ENCODE data around the gene OPCML.

OPCML gene

DNA sequence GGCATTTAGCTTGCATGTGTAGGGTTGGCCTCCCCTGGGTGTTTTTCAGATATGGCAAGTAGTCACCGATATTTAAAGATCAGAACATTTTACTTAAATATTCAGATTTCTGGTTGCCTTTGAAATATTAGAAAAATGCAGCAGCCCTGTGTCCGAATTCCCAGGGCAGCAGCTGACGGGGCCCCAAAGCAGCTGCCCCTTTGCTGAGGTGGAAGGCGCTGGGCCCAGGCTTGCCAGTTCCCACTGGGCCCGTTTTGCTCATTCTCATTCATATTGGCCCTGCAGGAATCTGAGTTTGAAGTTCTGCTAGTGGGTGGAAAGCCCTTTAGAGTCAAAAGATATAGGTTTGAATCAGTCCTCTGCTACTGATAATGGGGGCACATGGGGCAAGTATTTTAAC, 692.1 kb downstream of the OPCML start:
- no peak for DNase-seq
- no peaks in the 10 kb centered on the region for H3K4me1 Mint-ChIP-seq (ENCODE audit: low read depth)
- H3K27me3 Mint-ChIP-seq: no peaks in the 10 kb centered on the region
- H3K9me3 Mint-ChIP-seq: peaks cover 3% of the 10 kb centered on the region
- no peaks in the 10 kb centered on the region for H3K36me3 Mint-ChIP-seq (ENCODE audit: low read depth)
- H3K27ac Mint-ChIP-seq: no peak overlapping the region
- no peak overlapping the region for H3K4me3 Mint-ChIP-seq

DNA sequence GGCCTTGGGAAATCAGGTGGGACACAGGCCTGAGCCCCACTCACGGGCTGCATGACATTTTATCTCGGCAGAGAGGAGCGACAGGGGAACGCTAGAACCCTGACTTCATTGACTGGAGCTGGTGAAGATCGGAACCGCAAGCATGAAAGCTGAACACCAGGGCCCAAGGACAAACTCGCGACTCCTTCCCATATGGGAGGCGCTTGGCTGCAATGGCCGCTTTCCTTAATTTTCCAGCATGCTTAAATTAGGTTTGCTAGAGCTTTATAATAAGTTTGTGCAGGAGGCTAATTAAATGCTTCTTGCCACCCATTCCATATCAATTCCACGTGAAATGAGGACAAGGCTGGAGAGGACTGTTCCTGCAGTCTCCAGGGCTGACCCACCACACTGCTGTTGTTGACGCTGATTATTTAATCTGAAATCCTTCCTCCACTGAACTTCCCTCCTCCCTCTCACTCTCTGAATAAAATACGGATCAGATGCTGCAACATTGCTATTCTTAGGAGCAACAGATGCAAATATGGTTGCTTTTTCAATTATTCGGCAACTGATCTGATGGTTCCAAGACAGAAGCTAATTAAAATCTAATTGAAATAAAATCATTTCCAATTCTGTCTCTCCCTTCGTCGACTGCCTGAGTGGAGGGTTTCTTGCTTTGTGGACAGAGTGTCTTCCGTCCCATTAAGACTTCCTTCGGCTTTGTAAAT, 692.9 kb downstream of the OPCML start:
- H3K36me3 Mint-ChIP-seq (ENCODE audit: low read depth): no peaks in the 10 kb centered on the region
- DNase-seq: no peak
- H3K4me1 Mint-ChIP-seq (ENCODE audit: low read depth): no peaks in the 10 kb centered on the region
- no peak overlapping the region for H3K4me3 Mint-ChIP-seq
- no peaks in the 10 kb centered on the region for H3K27me3 Mint-ChIP-seq
- peaks cover 3% of the 10 kb centered on the region for H3K9me3 Mint-ChIP-seq
- H3K27ac Mint-ChIP-seq: no peak overlapping the region

GRCh38 chr11:132838627-132839026, 693.7 kb downstream of the OPCML start:
- no peak for DNase-seq
- peaks cover 3% of the 10 kb centered on the region for H3K9me3 Mint-ChIP-seq
- H3K36me3 Mint-ChIP-seq (ENCODE audit: low read depth): no peaks in the 10 kb centered on the region
- H3K27ac Mint-ChIP-seq: no peak overlapping the region
- H3K4me3 Mint-ChIP-seq: no peak overlapping the region
- H3K27me3 Mint-ChIP-seq: no peaks in the 10 kb centered on the region
- no peaks in the 10 kb centered on the region for H3K4me1 Mint-ChIP-seq (ENCODE audit: low read depth)

- no peaks in the 10 kb centered on the region for H3K27me3 Mint-ChIP-seq
- no peak for DNase-seq
- no peaks in the 10 kb centered on the region for H3K36me3 Mint-ChIP-seq (ENCODE audit: low read depth)
- no peak overlapping the region for H3K27ac Mint-ChIP-seq
- peaks cover 2% of the 10 kb centered on the region for H3K9me3 Mint-ChIP-seq
- no peaks in the 10 kb centered on the region for H3K4me1 Mint-ChIP-seq (ENCODE audit: low read depth)
- H3K4me3 Mint-ChIP-seq: no peak overlapping the region
These were observed 701.0 kb downstream of the OPCML start for GRCh38 chr11:132831272-132831671.

DNA sequence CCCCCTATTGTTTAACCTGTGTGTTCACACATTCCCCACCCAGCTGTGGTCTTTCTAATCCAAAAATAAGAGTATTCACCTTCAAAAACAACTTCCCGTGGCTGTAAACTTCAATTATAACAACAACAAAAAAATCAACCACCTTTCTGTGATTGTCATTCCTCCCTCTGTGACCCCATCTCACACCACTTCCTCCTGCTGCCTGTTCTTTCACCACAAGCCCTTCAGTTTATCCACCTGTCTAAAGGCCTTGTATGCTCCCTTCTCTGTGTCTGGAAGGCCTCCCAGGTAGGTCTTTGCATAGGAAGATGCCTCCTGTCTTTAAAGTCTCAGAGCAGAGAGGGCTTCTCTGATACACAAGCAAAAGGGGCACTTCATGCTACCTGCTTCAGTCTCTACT, 707.7 kb downstream of the OPCML start:
- DNase-seq: no peak
- Mint-ChIP-seq H3K4me1 (ENCODE audit: low read depth) (no peaks in the 10 kb centered on the region), H3K4me3 (no peak overlapping the region), H3K27me3 (no peaks in the 10 kb centered on the region), H3K27ac (no peak overlapping the region), H3K9me3 (peaks cover 2% of the 10 kb centered on the region), H3K36me3 (ENCODE audit: low read depth) (no peaks in the 10 kb centered on the region)

- peaks cover 2% of the 10 kb centered on the region for H3K9me3 Mint-ChIP-seq
- no peaks in the 10 kb centered on the region for H3K4me1 Mint-ChIP-seq (ENCODE audit: low read depth)
- DNase-seq: no peak
- H3K27ac Mint-ChIP-seq: no peak overlapping the region
- no peaks in the 10 kb centered on the region for H3K36me3 Mint-ChIP-seq (ENCODE audit: low read depth)
- no peaks in the 10 kb centered on the region for H3K27me3 Mint-ChIP-seq
- no peak overlapping the region for H3K4me3 Mint-ChIP-seq
These were observed 710.0 kb downstream of the OPCML start for GRCh38 chr11:132822276-132822675.

GRCh38 chr11:132821499-132821898, 710.8 kb downstream of the OPCML start:
- Mint-ChIP-seq H3K4me3 (no peak overlapping the region), H3K9me3 (no peaks in the 10 kb centered on the region), H3K27me3 (no peaks in the 10 kb centered on the region), H3K4me1 (ENCODE audit: low read depth) (no peaks in the 10 kb centered on the region), H3K36me3 (ENCODE audit: low read depth) (no peaks in the 10 kb centered on the region), H3K27ac (no peak overlapping the region)
- DNase-seq: no peak

- H3K27ac Mint-ChIP-seq: no peak overlapping the region
- H3K9me3 Mint-ChIP-seq: no peaks in the 10 kb centered on the region
- no peaks in the 10 kb centered on the region for H3K36me3 Mint-ChIP-seq (ENCODE audit: low read depth)
- no peaks in the 10 kb centered on the region for H3K27me3 Mint-ChIP-seq
- H3K4me1 Mint-ChIP-seq (ENCODE audit: low read depth): no peaks in the 10 kb centered on the region
- no peak overlapping the region for H3K4me3 Mint-ChIP-seq
- no peak for DNase-seq
These were observed 711.3 kb downstream of the OPCML start for GRCh38 chr11:132821014-132821413.

DNA sequence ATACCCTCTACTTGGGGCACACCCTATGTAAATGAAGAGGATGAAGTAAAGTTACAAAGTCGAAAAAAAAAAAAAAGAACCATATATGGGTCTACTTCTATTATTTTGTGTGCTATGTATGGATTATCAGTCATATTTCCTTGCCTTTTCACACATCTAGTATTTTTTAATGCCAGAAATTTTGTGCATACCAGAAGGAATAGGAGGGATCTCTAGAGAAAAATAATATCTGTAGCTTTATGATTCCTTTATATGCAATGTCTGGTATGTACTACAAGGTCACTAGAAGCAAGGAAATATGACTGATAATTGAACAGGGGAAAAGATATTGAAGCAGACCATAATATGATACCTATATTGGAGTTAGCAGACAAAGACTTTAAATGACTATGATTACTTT, 713.4 kb downstream of the OPCML start:
- Mint-ChIP-seq H3K27me3 (no peaks in the 10 kb centered on the region), H3K36me3 (ENCODE audit: low read depth) (no peaks in the 10 kb centered on the region), H3K4me1 (ENCODE audit: low read depth) (no peaks in the 10 kb centered on the region), H3K27ac (no peak overlapping the region), H3K4me3 (no peak overlapping the region), H3K9me3 (no peaks in the 10 kb centered on the region)
- no peak for DNase-seq

DNA sequence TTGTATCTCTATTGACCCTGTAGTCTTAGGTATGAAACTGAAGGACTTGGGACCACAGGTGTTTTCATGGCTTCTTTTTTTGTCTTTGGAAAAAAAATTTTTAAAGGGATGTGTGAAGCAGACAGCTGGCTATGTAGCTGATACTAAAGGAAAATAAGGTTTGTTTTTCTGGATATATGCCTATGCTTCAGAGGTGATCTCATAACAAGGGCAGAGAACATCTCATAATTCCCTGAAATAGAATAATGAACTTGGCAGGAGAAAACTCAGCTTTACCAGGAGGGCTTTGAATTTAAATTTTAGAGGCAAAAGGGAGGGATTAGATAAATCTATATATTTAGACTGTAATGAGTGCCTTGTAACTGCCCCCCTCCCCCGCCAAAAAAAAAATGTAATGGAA, 714.9 kb downstream of the OPCML start:
- DNase-seq: no peak
- Mint-ChIP-seq H3K4me1 (ENCODE audit: low read depth) (no peaks in the 10 kb centered on the region), H3K4me3 (no peak overlapping the region), H3K27ac (no peak overlapping the region), H3K36me3 (ENCODE audit: low read depth) (no peaks in the 10 kb centered on the region), H3K27me3 (no peaks in the 10 kb centered on the region), H3K9me3 (no peaks in the 10 kb centered on the region)

DNA sequence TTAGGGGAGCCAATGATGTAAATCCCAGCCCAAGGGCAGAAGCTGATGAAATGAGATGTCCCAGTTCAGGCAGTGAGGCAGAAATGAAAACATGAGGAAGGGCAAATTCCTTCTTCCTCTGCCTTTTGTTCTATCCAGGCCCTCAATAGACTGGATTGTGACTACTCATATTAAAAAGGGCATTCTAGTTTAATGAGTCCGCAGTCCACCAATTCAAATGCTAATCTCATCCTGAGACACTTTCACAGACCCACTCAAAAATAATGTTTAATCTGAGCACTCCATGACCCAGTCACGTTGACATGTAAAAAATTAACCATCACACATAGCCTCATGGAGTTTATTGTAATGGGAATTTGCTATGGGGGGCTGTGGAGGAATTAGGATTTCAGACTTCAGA, 717.9 kb downstream of the OPCML start:
- Mint-ChIP-seq H3K9me3 (no peaks in the 10 kb centered on the region), H3K4me1 (ENCODE audit: low read depth) (no peaks in the 10 kb centered on the region), H3K36me3 (ENCODE audit: low read depth) (no peaks in the 10 kb centered on the region), H3K27me3 (no peaks in the 10 kb centered on the region), H3K4me3 (no peak overlapping the region), H3K27ac (no peak overlapping the region)
- DNase-seq: no peak

- no peaks in the 10 kb centered on the region for H3K27me3 Mint-ChIP-seq
- no peaks in the 10 kb centered on the region for H3K9me3 Mint-ChIP-seq
- H3K36me3 Mint-ChIP-seq (ENCODE audit: low read depth): no peaks in the 10 kb centered on the region
- H3K27ac Mint-ChIP-seq: no peak overlapping the region
- H3K4me3 Mint-ChIP-seq: no peak overlapping the region
- H3K4me1 Mint-ChIP-seq (ENCODE audit: low read depth): no peaks in the 10 kb centered on the region
- DNase-seq: no peak
These were observed 720.7 kb downstream of the OPCML start for GRCh38 chr11:132811649-132812048.

DNA sequence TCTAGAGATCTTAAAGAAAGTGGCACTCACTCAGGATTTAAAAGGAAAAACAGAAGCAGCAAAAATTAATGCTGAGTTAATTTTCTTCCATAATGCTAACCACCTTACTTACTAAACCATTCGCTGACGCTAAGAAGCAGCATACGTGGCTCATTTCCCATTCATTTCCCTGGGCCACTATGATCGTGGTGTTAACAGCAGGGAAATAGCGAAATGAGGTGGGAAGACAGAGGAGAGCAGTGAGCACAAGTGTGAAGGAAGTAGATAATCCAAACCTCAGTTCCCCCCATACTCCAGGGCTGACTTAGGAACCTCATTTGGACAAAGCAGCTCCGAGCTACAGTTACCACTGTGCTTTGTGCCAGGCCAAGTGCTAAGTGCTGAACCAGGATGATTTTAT, 723.2 kb downstream of the OPCML start:
- Mint-ChIP-seq H3K27me3 (no peaks in the 10 kb centered on the region), H3K4me1 (ENCODE audit: low read depth) (no peaks in the 10 kb centered on the region), H3K36me3 (ENCODE audit: low read depth) (no peaks in the 10 kb centered on the region), H3K4me3 (no peak overlapping the region), H3K9me3 (peaks cover 3% of the 10 kb centered on the region), H3K27ac (no peak overlapping the region)
- DNase-seq: no peak

DNA sequence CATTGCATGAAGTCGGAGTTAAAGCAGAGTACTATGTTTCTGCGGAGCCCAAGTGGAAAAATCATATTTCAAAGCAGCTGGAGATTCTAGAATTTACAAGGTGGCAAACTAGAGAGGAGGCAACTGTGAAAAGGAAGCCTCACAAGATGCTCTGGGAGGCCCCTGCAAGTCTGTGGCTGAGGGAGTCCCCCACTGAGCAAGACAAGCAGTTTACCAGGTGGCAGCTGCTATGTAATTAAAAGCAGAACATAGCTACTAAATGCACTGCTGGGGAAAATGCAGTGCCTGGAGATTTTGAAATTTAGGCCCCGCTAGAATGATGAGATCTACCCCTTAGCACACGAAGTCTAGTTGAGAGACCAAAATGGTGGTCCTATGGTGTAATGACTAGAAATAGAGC, 728.0 kb downstream of the OPCML start:
- Mint-ChIP-seq H3K4me3 (no peak overlapping the region), H3K36me3 (ENCODE audit: low read depth) (no peaks in the 10 kb centered on the region), H3K4me1 (ENCODE audit: low read depth) (no peaks in the 10 kb centered on the region), H3K9me3 (peaks cover 3% of the 10 kb centered on the region), H3K27me3 (peaks cover 8% of the 10 kb centered on the region), H3K27ac (no peak overlapping the region)
- no peak for DNase-seq

DNA sequence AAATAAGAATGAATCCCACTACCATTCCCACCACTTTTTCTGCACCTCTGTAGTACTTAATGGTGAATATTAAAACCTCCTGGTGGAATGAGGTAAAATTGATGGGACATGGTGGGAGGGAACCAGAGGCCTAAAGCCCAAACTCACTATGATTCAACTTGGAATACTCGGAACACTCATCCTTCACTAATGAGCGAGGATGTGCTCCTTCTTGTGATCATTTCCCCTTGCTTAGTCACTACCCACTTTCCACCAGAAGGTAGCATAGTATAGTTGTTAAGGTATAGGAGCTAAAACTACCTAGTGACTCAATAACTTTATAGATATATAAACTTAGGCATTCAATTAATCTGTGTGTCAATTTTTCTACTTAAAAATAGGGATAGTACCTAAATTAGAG, 728.9 kb downstream of the OPCML start:
- Mint-ChIP-seq H3K4me3 (no peak overlapping the region), H3K9me3 (peaks cover 3% of the 10 kb centered on the region), H3K27ac (no peak overlapping the region), H3K27me3 (peaks cover 8% of the 10 kb centered on the region), H3K36me3 (ENCODE audit: low read depth) (no peaks in the 10 kb centered on the region), H3K4me1 (ENCODE audit: low read depth) (no peaks in the 10 kb centered on the region)
- no peak for DNase-seq

DNA sequence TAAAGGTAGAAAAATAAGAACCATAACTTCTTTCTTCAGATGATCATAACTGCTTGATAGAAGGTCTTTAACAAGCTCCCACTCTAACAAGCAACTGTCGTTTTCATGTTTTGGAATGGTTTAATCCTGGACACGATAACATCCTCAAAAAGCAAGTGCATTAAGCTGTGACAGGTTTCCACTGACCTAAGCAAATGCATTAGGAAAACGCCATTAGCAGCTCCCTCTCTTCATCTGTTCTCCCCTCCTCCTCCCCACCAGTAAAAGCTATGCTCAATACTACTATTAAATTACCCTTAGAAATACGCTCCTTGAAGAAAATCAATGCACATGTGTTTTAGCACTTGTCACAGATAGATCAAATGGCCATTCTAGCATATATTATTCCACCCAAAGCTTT, 729.4 kb downstream of the OPCML start:
- H3K36me3 Mint-ChIP-seq (ENCODE audit: low read depth): no peaks in the 10 kb centered on the region
- no peak for DNase-seq
- no peaks in the 10 kb centered on the region for H3K4me1 Mint-ChIP-seq (ENCODE audit: low read depth)
- no peak overlapping the region for H3K27ac Mint-ChIP-seq
- peaks cover 3% of the 10 kb centered on the region for H3K9me3 Mint-ChIP-seq
- no peak overlapping the region for H3K4me3 Mint-ChIP-seq
- peaks cover 8% of the 10 kb centered on the region for H3K27me3 Mint-ChIP-seq

Data from activated T-cell treated with anti-CD3 and anti-CD28 coated beads, Interleukin-2, amount 50 U/mL, for 24 hours (primary cell).